ENCODE data around the gene ARHGAP10. TPM values are rescaled to one million over a fixed set of nuclear protein-coding genes. Genes with fewer than 3 reads are reported as not detected.

The ARHGAP10 gene
- total RNA-seq, 1 experiment from 2014 or later, result 36.6 TPM

DNA sequence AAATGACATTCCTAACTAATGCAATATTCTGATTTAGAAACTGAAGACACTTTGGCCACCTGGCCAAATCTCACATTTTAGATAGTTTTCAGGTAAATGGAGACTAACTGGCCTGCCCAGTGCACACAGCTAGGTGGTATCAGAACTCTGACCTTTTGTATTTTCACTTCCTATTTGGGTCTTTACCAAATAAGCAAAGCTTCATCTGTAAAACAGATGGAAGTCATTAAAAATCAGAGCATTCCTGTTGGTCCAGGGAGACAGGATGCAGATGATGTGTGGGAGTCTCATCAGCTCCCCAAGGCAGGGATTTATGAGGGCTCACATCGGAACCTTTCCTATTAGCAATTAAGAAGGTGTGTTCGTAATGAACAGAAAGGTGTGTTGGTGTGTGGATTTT is 57.7 kb downstream of the ARHGAP10 start:
- DNase-seq, result no peak
- Histone ChIP-seq H3K27me3 (replicated peaks; ENCODE audit: control insufficient read depth, insufficient read depth, low read length) (no peaks in the 10 kb centered on the region), H3K4me3 (ENCODE audit: low read depth, low read length) (no peak overlapping the region), H3K9me3 (no peaks in the 10 kb centered on the region), H3K4me1 (peaks cover 71% of the 10 kb centered on the region), H3K36me3 (ENCODE audit: control insufficient read depth, insufficient read depth, low read length) (no peaks in the 10 kb centered on the region)
- Mint-ChIP-seq H3K4me1 (ENCODE audit: low read depth, unreplicated experiment) (peaks cover 51% of the 10 kb centered on the region), H3K4me3 (ENCODE audit: unreplicated experiment) (no peak overlapping the region), H3K9me3 (ENCODE audit: unreplicated experiment) (no peaks in the 10 kb centered on the region), H3K36me3 (ENCODE audit: insufficient read depth, unreplicated experiment) (no peaks in the 10 kb centered on the region), H3K27ac (ENCODE audit: unreplicated experiment) (peak overlapping the region; percentile 41), H3K27me3 (ENCODE audit: insufficient read depth, unreplicated experiment) (no peaks in the 10 kb centered on the region)
- intact Hi-C loops (cut with micrococcal nuclease; ENCODE audit: unreplicated experiment), result no loop called here
- ChIA-PET POLR2A (no interaction called here), CTCF (no interaction called here)
- TF ChIP-seq, protein P1, sequence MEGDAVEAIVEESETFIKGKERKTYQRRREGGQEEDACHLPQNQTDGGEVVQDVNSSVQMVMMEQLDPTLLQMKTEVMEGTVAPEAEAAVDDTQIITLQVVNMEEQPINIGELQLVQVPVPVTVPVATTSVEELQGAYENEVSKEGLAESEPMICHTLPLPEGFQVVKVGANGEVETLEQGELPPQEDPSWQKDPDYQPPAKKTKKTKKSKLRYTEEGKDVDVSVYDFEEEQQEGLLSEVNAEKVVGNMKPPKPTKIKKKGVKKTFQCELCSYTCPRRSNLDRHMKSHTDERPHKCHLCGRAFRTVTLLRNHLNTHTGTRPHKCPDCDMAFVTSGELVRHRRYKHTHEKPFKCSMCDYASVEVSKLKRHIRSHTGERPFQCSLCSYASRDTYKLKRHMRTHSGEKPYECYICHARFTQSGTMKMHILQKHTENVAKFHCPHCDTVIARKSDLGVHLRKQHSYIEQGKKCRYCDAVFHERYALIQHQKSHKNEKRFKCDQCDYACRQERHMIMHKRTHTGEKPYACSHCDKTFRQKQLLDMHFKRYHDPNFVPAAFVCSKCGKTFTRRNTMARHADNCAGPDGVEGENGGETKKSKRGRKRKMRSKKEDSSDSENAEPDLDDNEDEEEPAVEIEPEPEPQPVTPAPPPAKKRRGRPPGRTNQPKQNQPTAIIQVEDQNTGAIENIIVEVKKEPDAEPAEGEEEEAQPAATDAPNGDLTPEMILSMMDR (IDR thresholded peaks at IDR 0.05; ENCODE audit: insufficient read depth in 1 of 2, low read depth in 1 of 2, low read length in 1 of 2, severe bottlenecking in 1 of 2, unreplicated experiment in 1 of 2), result no peak
- BruUV-seq (replicated peaks), result no TSS peak

DNA sequence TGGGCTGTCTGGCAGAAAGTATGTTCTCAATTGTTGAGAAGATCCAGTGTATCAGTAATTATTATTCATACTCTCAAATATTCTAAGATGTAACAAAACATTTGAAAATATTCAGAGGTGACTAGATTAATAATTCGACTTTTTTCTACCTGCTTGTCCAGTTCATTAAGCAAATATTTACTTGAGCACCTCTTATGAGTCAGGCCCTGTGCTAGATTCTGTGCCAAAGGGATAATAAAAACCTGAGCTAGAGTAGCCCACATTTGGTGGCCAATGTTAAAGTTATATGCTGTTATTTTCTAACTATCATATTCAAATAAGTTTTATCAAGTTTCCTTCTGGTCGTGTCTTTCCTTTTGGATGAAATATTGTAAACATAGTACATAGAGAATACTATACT is 58.5 kb downstream of the ARHGAP10 start:
- Mint-ChIP-seq H3K27ac (ENCODE audit: unreplicated experiment) (no peak overlapping the region), H3K27me3 (ENCODE audit: insufficient read depth, unreplicated experiment) (no peaks in the 10 kb centered on the region), H3K4me3 (ENCODE audit: unreplicated experiment) (no peak overlapping the region), H3K4me1 (ENCODE audit: low read depth, unreplicated experiment) (peaks cover 51% of the 10 kb centered on the region), H3K36me3 (ENCODE audit: insufficient read depth, unreplicated experiment) (no peaks in the 10 kb centered on the region), H3K9me3 (ENCODE audit: unreplicated experiment) (no peaks in the 10 kb centered on the region)
- DNase-seq, result no peak
- BruUV-seq (replicated peaks), result no TSS peak
- Histone ChIP-seq H3K36me3 (ENCODE audit: control insufficient read depth, insufficient read depth, low read length) (no peaks in the 10 kb centered on the region), H3K9me3 (no peaks in the 10 kb centered on the region), H3K27me3 (replicated peaks; ENCODE audit: control insufficient read depth, insufficient read depth, low read length) (no peaks in the 10 kb centered on the region), H3K4me3 (ENCODE audit: low read depth, low read length) (no peak overlapping the region), H3K4me1 (peaks cover 74% of the 10 kb centered on the region)
- intact Hi-C loops (cut with micrococcal nuclease; ENCODE audit: unreplicated experiment), result no loop called here
- POLR2A ChIA-PET, result no interaction called here
- CTCF ChIA-PET, result no interaction called here
- TF ChIP-seq, protein P1 (IDR thresholded peaks at IDR 0.05; ENCODE audit: insufficient read depth in 1 of 2, low read depth in 1 of 2, low read length in 1 of 2, severe bottlenecking in 1 of 2, unreplicated experiment in 1 of 2), result no peak

DNA sequence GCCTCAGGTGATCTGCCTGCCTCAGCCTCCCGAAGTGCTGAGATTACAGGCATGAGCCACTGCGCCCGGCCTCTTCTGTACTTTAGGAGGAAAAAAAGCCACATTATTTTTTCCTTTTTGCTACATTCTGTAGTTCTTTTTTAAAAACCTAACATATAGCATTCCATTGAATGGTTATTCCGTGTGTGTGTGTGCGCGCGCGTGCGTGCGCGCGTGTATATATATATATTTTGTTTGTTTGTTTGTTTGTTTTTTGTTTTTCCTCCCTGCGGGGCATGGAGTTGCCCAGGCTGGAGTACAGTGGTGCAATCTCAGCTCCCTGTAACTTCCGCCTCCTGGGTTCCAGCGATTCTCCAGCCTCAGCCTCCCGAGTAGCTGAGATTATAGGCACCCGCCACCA is 59.5 kb downstream of the ARHGAP10 start:
- TF ChIP-seq, protein P1 (IDR thresholded peaks at IDR 0.05; ENCODE audit: insufficient read depth in 1 of 2, low read depth in 1 of 2, low read length in 1 of 2, severe bottlenecking in 1 of 2, unreplicated experiment in 1 of 2), result no peak
- Mint-ChIP-seq H3K36me3 (ENCODE audit: insufficient read depth, unreplicated experiment) (no peaks in the 10 kb centered on the region), H3K9me3 (ENCODE audit: unreplicated experiment) (no peaks in the 10 kb centered on the region), H3K4me3 (ENCODE audit: unreplicated experiment) (no peak overlapping the region), H3K27ac (ENCODE audit: unreplicated experiment) (no peak overlapping the region), H3K27me3 (ENCODE audit: insufficient read depth, unreplicated experiment) (no peaks in the 10 kb centered on the region), H3K4me1 (ENCODE audit: low read depth, unreplicated experiment) (peaks cover 45% of the 10 kb centered on the region)
- CTCF ChIA-PET, result no interaction called here
- Histone ChIP-seq H3K4me3 (ENCODE audit: low read depth, low read length) (no peak overlapping the region), H3K27me3 (replicated peaks; ENCODE audit: control insufficient read depth, insufficient read depth, low read length) (no peaks in the 10 kb centered on the region), H3K9me3 (no peaks in the 10 kb centered on the region), H3K36me3 (ENCODE audit: control insufficient read depth, insufficient read depth, low read length) (no peaks in the 10 kb centered on the region), H3K4me1 (peaks cover 67% of the 10 kb centered on the region)
- no peak for DNase-seq
- POLR2A ChIA-PET, result no interaction called here
- BruUV-seq (replicated peaks), result no TSS peak
- intact Hi-C loops (cut with micrococcal nuclease; ENCODE audit: unreplicated experiment), result no loop called here
